ENCODE measurements around the gene RHO.

RHO gene

GRCh38 chr3:129584631-129585030, 56.2 kb downstream of the RHO start:
- DNase-seq = no peak

Measured in NCI-H2081 (cell line).